Measurements from ENCODE around the gene EPX. TPM values are rescaled to one million over a fixed set of nuclear protein-coding genes. Genes with fewer than 3 reads are reported as not detected.

EPX gene
- polyA plus RNA-seq, 2 of the 4 experiments (the other 2 are of a cell fraction), result not detected

DNA sequence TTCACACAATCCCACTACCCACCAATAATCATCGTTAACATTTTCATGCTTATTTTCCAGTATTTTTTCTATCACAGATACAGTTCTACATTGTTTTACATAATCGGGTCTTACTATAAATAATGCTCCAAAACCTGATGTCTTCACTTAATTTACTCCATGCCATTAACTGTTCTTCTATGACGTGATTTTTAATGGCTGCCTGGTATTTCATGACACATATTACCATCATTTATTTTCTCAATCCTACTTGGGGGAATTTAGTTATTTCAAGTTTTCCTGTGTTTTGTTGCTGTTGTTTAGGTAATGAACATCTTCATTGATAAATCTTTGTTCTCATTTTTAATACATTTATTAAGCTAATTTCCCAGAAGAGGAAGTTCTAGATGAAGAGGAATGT is 60.6 kb downstream of the EPX start:
- Histone ChIP-seq H3K4me2 (no peak overlapping the region), H3K9me3 (0 out of 3 replicates have a peak, but pooled peaks cover 4% of the 10 kb centered on the region), H3K4me3 (no peak overlapping the region), H3K4me1 (peaks cover 8% of the 10 kb centered on the region), H3K27ac (no peak overlapping the region)
- FAIRE-seq (no peak), DNase-seq (ENCODE audit: low read depth in 1 of 2, low spot score in 1 of 2) (no peak), ATAC-seq (no peak)
- TF ChIP-seq, protein P1, sequence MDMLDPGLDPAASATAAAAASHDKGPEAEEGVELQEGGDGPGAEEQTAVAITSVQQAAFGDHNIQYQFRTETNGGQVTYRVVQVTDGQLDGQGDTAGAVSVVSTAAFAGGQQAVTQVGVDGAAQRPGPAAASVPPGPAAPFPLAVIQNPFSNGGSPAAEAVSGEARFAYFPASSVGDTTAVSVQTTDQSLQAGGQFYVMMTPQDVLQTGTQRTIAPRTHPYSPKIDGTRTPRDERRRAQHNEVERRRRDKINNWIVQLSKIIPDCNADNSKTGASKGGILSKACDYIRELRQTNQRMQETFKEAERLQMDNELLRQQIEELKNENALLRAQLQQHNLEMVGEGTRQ (IDR thresholded peaks at IDR 0.05), result no peak
- TF ChIP-seq, protein P2, sequence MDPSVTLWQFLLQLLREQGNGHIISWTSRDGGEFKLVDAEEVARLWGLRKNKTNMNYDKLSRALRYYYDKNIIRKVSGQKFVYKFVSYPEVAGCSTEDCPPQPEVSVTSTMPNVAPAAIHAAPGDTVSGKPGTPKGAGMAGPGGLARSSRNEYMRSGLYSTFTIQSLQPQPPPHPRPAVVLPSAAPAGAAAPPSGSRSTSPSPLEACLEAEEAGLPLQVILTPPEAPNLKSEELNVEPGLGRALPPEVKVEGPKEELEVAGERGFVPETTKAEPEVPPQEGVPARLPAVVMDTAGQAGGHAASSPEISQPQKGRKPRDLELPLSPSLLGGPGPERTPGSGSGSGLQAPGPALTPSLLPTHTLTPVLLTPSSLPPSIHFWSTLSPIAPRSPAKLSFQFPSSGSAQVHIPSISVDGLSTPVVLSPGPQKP (IDR thresholded peaks at IDR 0.05; ENCODE audit: low read depth, low read length), result no peak
- TF ChIP-seq TFCP2L1 (CRISPR knock-in tag; IDR thresholded peaks at IDR 0.05) (no peak), CHD2 (IDR thresholded peaks at IDR 0.05; ENCODE audit: low read length, partially characterized antibody) (no peak), HOXA7 (CRISPR knock-in tag; IDR thresholded peaks at IDR 0.05) (no peak), HOXB13 (CRISPR knock-in tag; IDR thresholded peaks at IDR 0.05; ENCODE audit: low read depth) (no peak), MAFK (IDR thresholded peaks at IDR 0.05; ENCODE audit: partially characterized antibody) (no peak), NPAS2 (CRISPR knock-in tag; IDR thresholded peaks at IDR 0.05; ENCODE audit: borderline replicate concordance) (no peak), JUNB (IDR thresholded peaks at IDR 0.05) (no peak), NFE2L2 (conservative IDR thresholded peaks at IDR 0.05; ENCODE audit: low read length) (no peak), SREBF2 (IDR thresholded peaks at IDR 0.05) (no peak)
- TF ChIP-seq, protein P3, sequence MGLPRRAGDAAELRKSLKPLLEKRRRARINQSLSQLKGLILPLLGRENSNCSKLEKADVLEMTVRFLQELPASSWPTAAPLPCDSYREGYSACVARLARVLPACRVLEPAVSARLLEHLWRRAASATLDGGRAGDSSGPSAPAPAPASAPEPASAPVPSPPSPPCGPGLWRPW (IDR thresholded peaks at IDR 0.05), result no peak
- TF ChIP-seq, protein P4, sequence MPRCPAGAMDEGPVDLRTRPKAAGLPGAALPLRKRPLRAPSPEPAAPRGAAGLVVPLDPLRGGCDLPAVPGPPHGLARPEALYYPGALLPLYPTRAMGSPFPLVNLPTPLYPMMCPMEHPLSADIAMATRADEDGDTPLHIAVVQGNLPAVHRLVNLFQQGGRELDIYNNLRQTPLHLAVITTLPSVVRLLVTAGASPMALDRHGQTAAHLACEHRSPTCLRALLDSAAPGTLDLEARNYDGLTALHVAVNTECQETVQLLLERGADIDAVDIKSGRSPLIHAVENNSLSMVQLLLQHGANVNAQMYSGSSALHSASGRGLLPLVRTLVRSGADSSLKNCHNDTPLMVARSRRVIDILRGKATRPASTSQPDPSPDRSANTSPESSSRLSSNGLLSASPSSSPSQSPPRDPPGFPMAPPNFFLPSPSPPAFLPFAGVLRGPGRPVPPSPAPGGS (IDR thresholded peaks at IDR 0.05), result no peak
- POLR2A ChIA-PET, result no interaction called here
- CTCF ChIA-PET, result interaction anchor here (0.6 to 6.8 kb wide), 5 partner anchors 10 to 200 kb away, joined by 3 to 69 read pairs (median 4); partner anchors contain the start of gene MKS1
- 40% methylated on average over 3 of the region's 3 CpGs for WGBS (ENCODE audit: missing lambda C conversion rate)

Other genes with a start within 250 kb of the EPX start
- gene CUEDC1, start 237.3 kb upstream of the EPX start, polyA plus RNA-seq (2011; rRNA removed), result 44.3 and 54.8 TPM in 2 replicates
- gene CUEDC1, start 237.3 kb upstream of the EPX start, polyA plus RNA-seq (2017; fragmentation: RNase III; extraction: RNeasy Plus Mini Kit Qiagen cat#74134 plus additional on column Dnase treatment), result 70.7 to 103 TPM (median 90.6 TPM) in 3 replicates
- gene VEZF1, start 204.5 kb upstream of the EPX start, polyA plus RNA-seq (2011; rRNA removed), result 57.7 and 63.8 TPM in 2 replicates
- gene VEZF1, start 204.5 kb upstream of the EPX start, polyA plus RNA-seq (2017; fragmentation: RNase III; extraction: RNeasy Plus Mini Kit Qiagen cat#74134 plus additional on column Dnase treatment), result 48.1 to 55.5 TPM (median 50.3 TPM) in 3 replicates
- 332 and 490 TPM in 2 replicates for gene SRSF1, start 185.5 kb upstream of the EPX start, polyA plus RNA-seq (2011; rRNA removed)
- gene SRSF1, start 185.5 kb upstream of the EPX start, polyA plus RNA-seq (2017; fragmentation: RNase III; extraction: RNeasy Plus Mini Kit Qiagen cat#74134 plus additional on column Dnase treatment), result 364 to 399 TPM (median 368 TPM) in 3 replicates
- gene DYNLL2, start 109.3 kb upstream of the EPX start, polyA plus RNA-seq (2011; rRNA removed), result 19.6 TPM in 2 replicates
- 33.2 to 34.1 TPM (median 33.7 TPM) in 3 replicates for gene DYNLL2, start 109.3 kb upstream of the EPX start, polyA plus RNA-seq (2017; fragmentation: RNase III; extraction: RNeasy Plus Mini Kit Qiagen cat#74134 plus additional on column Dnase treatment)
- 0.03 and 0.04 TPM in 2 replicates for gene OR4D1, start 44.3 kb upstream of the EPX start, polyA plus RNA-seq (2011; rRNA removed)
- gene OR4D1, start 44.3 kb upstream of the EPX start, polyA plus RNA-seq (2017; fragmentation: RNase III; extraction: RNeasy Plus Mini Kit Qiagen cat#74134 plus additional on column Dnase treatment), result 0.03 TPM in 1 of 3 replicates, not detected in the others
- gene OR4D2, start 25.7 kb upstream of the EPX start, polyA plus RNA-seq (2011; rRNA removed), result not detected in 2 replicates
- not detected in 3 replicates for gene OR4D2, start 25.7 kb upstream of the EPX start, polyA plus RNA-seq (2017; fragmentation: RNase III; extraction: RNeasy Plus Mini Kit Qiagen cat#74134 plus additional on column Dnase treatment)
- 18.6 and 19.0 TPM in 2 replicates for gene MKS1, start 26.5 kb downstream of the EPX start, polyA plus RNA-seq (2011; rRNA removed)
- gene MKS1, start 26.5 kb downstream of the EPX start, polyA plus RNA-seq (2017; fragmentation: RNase III; extraction: RNeasy Plus Mini Kit Qiagen cat#74134 plus additional on column Dnase treatment), result 15.8 to 17.3 TPM (median 16.2 TPM) in 3 replicates
- gene LPO, start 45.9 kb downstream of the EPX start, polyA plus RNA-seq (2011; rRNA removed), result not detected in 2 replicates
- gene LPO, start 45.9 kb downstream of the EPX start, polyA plus RNA-seq (2017; fragmentation: RNase III; extraction: RNeasy Plus Mini Kit Qiagen cat#74134 plus additional on column Dnase treatment), result not detected in 3 replicates
- not detected in 2 replicates for gene MPO, start 88.2 kb downstream of the EPX start, polyA plus RNA-seq (2011; rRNA removed)
- gene MPO, start 88.2 kb downstream of the EPX start, polyA plus RNA-seq (2017; fragmentation: RNase III; extraction: RNeasy Plus Mini Kit Qiagen cat#74134 plus additional on column Dnase treatment), result not detected in 3 replicates
- not detected in 2 replicates for gene TSPOAP1, start 136.1 kb downstream of the EPX start, polyA plus RNA-seq (2011; rRNA removed)
- gene TSPOAP1, start 136.1 kb downstream of the EPX start, polyA plus RNA-seq (2017; fragmentation: RNase III; extraction: RNeasy Plus Mini Kit Qiagen cat#74134 plus additional on column Dnase treatment), result not detected in 3 replicates
- 241 and 260 TPM in 2 replicates for gene SUPT4H1, start 159.5 kb downstream of the EPX start, polyA plus RNA-seq (2011; rRNA removed)
- gene SUPT4H1, start 159.5 kb downstream of the EPX start, polyA plus RNA-seq (2017; fragmentation: RNase III; extraction: RNeasy Plus Mini Kit Qiagen cat#74134 plus additional on column Dnase treatment), result 117 to 124 TPM (median 123 TPM) in 3 replicates
- gene RNF43, start 224.8 kb downstream of the EPX start, polyA plus RNA-seq (2011; rRNA removed), result 6.3 and 6.6 TPM in 2 replicates
- gene RNF43, start 224.8 kb downstream of the EPX start, polyA plus RNA-seq (2017; fragmentation: RNase III; extraction: RNeasy Plus Mini Kit Qiagen cat#74134 plus additional on column Dnase treatment), result 1.6 to 2.6 TPM (median 2.5 TPM) in 3 replicates